Activated T-helper 2 cell treated with anti-CD3 and anti-CD28 coated beads, Interferon-gamma antibody, Interleukin-2, Interleukin-4, amounts not matched to agents 10 μg/mL and 5 μg/mL and 100 μg/mL, durations not matched to agents 14 hours and 24 hours and 36 hours (primary cell): ENCODE data around the gene SLC24A4. TPM values are rescaled to one million over a fixed set of nuclear protein-coding genes. Genes with fewer than 3 reads are reported as not detected.

Source experiments
- DNase-seq: peaks from one replicate; pipeline ENCODE4 v3.0.0; 2021; ENCODE audit warnings: low spot score
- H3K27ac Mint-ChIP-seq: one replicate; pipeline ENCODE4 v1.8.0; 2021; ENCODE audit warnings: mixed read lengths
- H3K27me3 Mint-ChIP-seq: one replicate; pipeline ENCODE4 v1.8.0; 2021; ENCODE audit warnings: low read depth, mixed read lengths
- H3K36me3 Mint-ChIP-seq: one replicate; pipeline ENCODE4 v1.8.0; 2021; ENCODE audit warnings: low read depth, mixed read lengths
- H3K4me1 Mint-ChIP-seq: one replicate; pipeline ENCODE4 v1.8.0; 2021; ENCODE audit warnings: low read depth, mixed read lengths
- H3K4me3 Mint-ChIP-seq: one replicate; pipeline ENCODE4 v1.8.0; 2021; ENCODE audit warnings: low read depth, mild to moderate bottlenecking, moderate library complexity, mixed read lengths
- H3K9me3 Mint-ChIP-seq: one replicate; pipeline ENCODE4 v1.8.0; 2021; ENCODE audit warnings: mixed read lengths
- intact Hi-C: fragments of 100-400 bp; cut with micrococcal nuclease; formaldehyde crosslinking; loops from one replicate; pipeline ENCODE4 v1.15.1; 2023
- total RNA-seq: library from RNA; stranded (reverse); gene quantifications from 2 replicates; pipeline ENCODE4 v1.2.3, GENCODE V29; 2022

Gene SLC24A4
- total RNA-seq, 1 donor from 2014 or later: not detected

GRCh38 chr14:92453691-92454090 lies 130.7 kb downstream of the SLC24A4 start:
- Mint-ChIP-seq H3K27me3 (no peaks in the 10 kb centered on the region), H3K9me3 (no peaks in the 10 kb centered on the region), H3K27ac (no peak overlapping the region), H3K4me3 (no peak overlapping the region), H3K36me3 (no peaks in the 10 kb centered on the region), H3K4me1 (no peaks in the 10 kb centered on the region)
- DNase-seq: no peak
- intact Hi-C loops: no loop called here

GRCh38 chr14:92455231-92455630 lies 132.3 kb downstream of the SLC24A4 start:
- H3K9me3 Mint-ChIP-seq: no peaks in the 10 kb centered on the region
- intact Hi-C loops: no loop called here
- H3K36me3 Mint-ChIP-seq: no peaks in the 10 kb centered on the region
- DNase-seq: no peak
- H3K4me1 Mint-ChIP-seq: no peaks in the 10 kb centered on the region
- no peaks in the 10 kb centered on the region for H3K27me3 Mint-ChIP-seq
- no peak overlapping the region for H3K4me3 Mint-ChIP-seq
- no peak overlapping the region for H3K27ac Mint-ChIP-seq

GRCh38 chr14:92456215-92457015 lies 133.4 kb downstream of the SLC24A4 start:
- Mint-ChIP-seq H3K4me1 (peaks cover 2% of the 10 kb centered on the region), H3K27ac (no peak overlapping the region), H3K27me3 (no peaks in the 10 kb centered on the region), H3K36me3 (no peaks in the 10 kb centered on the region), H3K4me3 (no peak overlapping the region), H3K9me3 (no peaks in the 10 kb centered on the region)
- no peak for DNase-seq
- intact Hi-C loops: no loop called here

- no peak overlapping the region for H3K27ac Mint-ChIP-seq
- no peak for DNase-seq
- no peaks in the 10 kb centered on the region for H3K36me3 Mint-ChIP-seq
- intact Hi-C loops: no loop called here
- no peak overlapping the region for H3K4me3 Mint-ChIP-seq
- peaks cover 3% of the 10 kb centered on the region for H3K4me1 Mint-ChIP-seq
- H3K9me3 Mint-ChIP-seq: no peaks in the 10 kb centered on the region
- H3K27me3 Mint-ChIP-seq: no peaks in the 10 kb centered on the region
Measured at GRCh38 chr14:92457016-92457565, 134.1 kb downstream of the SLC24A4 start.

- Mint-ChIP-seq H3K27me3 (peaks cover 6% of the 10 kb centered on the region), H3K9me3 (no peaks in the 10 kb centered on the region), H3K4me1 (peaks cover 3% of the 10 kb centered on the region), H3K27ac (no peak overlapping the region), H3K36me3 (no peaks in the 10 kb centered on the region), H3K4me3 (no peak overlapping the region)
- no peak for DNase-seq
- intact Hi-C loops: no loop called here
Measured at GRCh38 chr14:92458136-92459029, 135.4 kb downstream of the SLC24A4 start.

- no peak for DNase-seq
- Mint-ChIP-seq H3K27me3 (peaks cover 6% of the 10 kb centered on the region), H3K27ac (no peak overlapping the region), H3K36me3 (no peaks in the 10 kb centered on the region), H3K4me3 (no peak overlapping the region), H3K4me1 (peaks cover 3% of the 10 kb centered on the region), H3K9me3 (no peaks in the 10 kb centered on the region)
- intact Hi-C loops: no loop called here
Measured at GRCh38 chr14:92459030-92459949, 136.3 kb downstream of the SLC24A4 start.

- H3K4me1 Mint-ChIP-seq: peaks cover 3% of the 10 kb centered on the region
- H3K9me3 Mint-ChIP-seq: no peaks in the 10 kb centered on the region
- no peak overlapping the region for H3K4me3 Mint-ChIP-seq
- H3K27me3 Mint-ChIP-seq: peaks cover 6% of the 10 kb centered on the region
- intact Hi-C loops: no loop called here
- H3K27ac Mint-ChIP-seq: no peak overlapping the region
- H3K36me3 Mint-ChIP-seq: no peaks in the 10 kb centered on the region
- DNase-seq: no peak
Measured at GRCh38 chr14:92459950-92460421, 137.0 kb downstream of the SLC24A4 start.

- no peak overlapping the region for H3K27ac Mint-ChIP-seq
- intact Hi-C loops: no loop called here
Measured at GRCh38 chr14:92460541-92460915, 137.6 kb downstream of the SLC24A4 start.

GRCh38 chr14:92460916-92461579 lies 138.1 kb downstream of the SLC24A4 start:
- intact Hi-C loops: no loop called here
- no peaks in the 10 kb centered on the region for H3K9me3 Mint-ChIP-seq

More at GRCh38 chr14:92460541-92460915, 137.6 kb downstream of the SLC24A4 start:
- H3K36me3 Mint-ChIP-seq: no peaks in the 10 kb centered on the region
- H3K9me3 Mint-ChIP-seq: no peaks in the 10 kb centered on the region
- peaks cover 6% of the 10 kb centered on the region for H3K27me3 Mint-ChIP-seq
- no peak for DNase-seq
- H3K4me1 Mint-ChIP-seq: peaks cover 3% of the 10 kb centered on the region
- H3K4me3 Mint-ChIP-seq: no peak overlapping the region

GRCh38 chr14:92461891-92462290 lies 138.9 kb downstream of the SLC24A4 start:
- Mint-ChIP-seq H3K4me3 (no peak overlapping the region), H3K36me3 (no peaks in the 10 kb centered on the region), H3K27ac (no peak overlapping the region), H3K27me3 (peaks cover 6% of the 10 kb centered on the region), H3K4me1 (peaks cover 3% of the 10 kb centered on the region), H3K9me3 (no peaks in the 10 kb centered on the region)
- no peak for DNase-seq
- intact Hi-C loops: no loop called here

More at GRCh38 chr14:92460916-92461579, 138.1 kb downstream of the SLC24A4 start:
- H3K4me1 Mint-ChIP-seq: peaks cover 3% of the 10 kb centered on the region
- no peak for DNase-seq
- H3K27ac Mint-ChIP-seq: no peak overlapping the region
- H3K36me3 Mint-ChIP-seq: no peaks in the 10 kb centered on the region
- H3K27me3 Mint-ChIP-seq: peaks cover 6% of the 10 kb centered on the region
- H3K4me3 Mint-ChIP-seq: no peak overlapping the region

GRCh38 chr14:92462568-92462967 lies 139.6 kb downstream of the SLC24A4 start:
- DNase-seq: no peak
- Mint-ChIP-seq H3K36me3 (no peaks in the 10 kb centered on the region), H3K27me3 (peaks cover 6% of the 10 kb centered on the region), H3K4me1 (peaks cover 3% of the 10 kb centered on the region), H3K27ac (no peak overlapping the region), H3K9me3 (peaks cover 5% of the 10 kb centered on the region), H3K4me3 (no peak overlapping the region)
- intact Hi-C loops: no loop called here
